K562 treated with DMSO at 1 percent for 12 hours (cell line): ENCODE measurements around the gene SUOX. TPM values are rescaled to one million over a fixed set of nuclear protein-coding genes. Genes with fewer than 3 reads are reported as not detected.

Source experiments
- total RNA-seq: library from RNA; unstranded; fragments of 300-600 nt; gene quantifications from 2 replicates; pipeline ENCODE4 v1.2.3, GENCODE V29; 2022; ENCODE audit not compliant: insufficient read depth

Gene SUOX
- 28.3 and 47.1 TPM in 2 replicates for total RNA-seq

DNA sequence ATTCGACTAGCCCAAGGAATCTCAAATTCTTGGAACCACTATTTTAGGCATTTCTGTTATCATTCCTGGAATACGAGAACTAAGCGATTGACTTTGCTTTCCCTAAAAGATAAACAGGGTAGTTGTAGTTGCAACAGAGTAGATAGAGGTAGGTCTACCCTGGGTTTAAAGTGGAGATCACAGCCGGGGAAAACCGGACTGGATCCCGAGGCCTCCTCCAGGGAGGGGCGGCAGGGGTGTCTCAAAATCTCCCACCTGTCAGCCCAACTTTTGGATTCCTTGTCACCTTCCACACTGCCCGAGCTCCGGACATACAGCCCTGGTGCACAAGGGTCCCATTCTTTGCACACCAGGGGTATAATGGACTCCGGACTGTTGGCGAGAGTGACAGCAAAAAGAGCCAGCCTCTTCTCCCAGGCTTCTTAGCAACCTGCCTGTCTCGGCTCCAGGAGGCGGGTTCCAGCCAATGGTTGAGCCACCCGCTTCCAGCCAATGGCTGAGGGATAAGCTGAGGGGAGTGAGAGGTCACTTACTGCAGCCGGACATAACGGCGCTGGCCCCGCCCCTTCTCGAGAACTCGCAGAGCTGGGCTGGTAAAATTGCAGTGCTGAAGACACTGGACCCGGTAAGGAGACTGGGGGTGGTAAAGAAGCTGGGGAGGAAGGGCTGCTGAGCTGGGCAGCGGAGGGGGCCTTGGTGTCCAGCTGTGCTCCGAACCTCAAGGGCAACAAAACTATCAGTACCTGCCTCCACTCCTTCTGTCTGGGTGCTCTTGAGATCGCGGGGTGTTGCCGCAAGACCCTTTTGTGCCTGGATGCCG lies at the start of gene SUOX:
Gene SUOX (plus strand): TSS at position 562 of the 820 bp plus-strand sequence. CDS start 4,946 bp downstream, outside the sequence.

DNA sequence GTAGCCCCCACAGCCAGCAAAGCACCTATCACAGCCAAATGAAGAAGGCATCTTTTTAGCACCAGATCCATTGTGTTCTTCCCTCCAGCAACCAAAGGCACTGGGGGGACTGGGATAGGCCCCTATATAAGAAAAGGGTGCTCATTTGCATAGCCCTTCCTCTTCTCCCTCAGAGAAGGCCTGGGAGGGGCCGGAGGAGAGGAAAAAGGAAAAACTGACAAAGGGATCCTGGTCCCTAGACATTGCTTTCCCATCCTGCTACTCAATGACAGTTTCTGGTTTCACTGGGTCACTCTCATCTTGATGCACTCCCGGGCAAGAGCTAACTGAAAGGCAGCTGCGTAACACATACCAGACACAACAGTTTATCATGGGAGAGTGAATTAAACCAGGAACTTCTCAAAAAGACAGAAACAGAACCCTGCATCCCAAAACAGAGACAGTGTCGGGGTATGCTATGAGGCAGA lies 31.1 kb upstream of the SUOX start, which contains the start of gene PMEL:
Gene PMEL (minus strand): TSS at position 102 of the 467 bp plus-strand sequence. CDS start 31 bp downstream, at position 71.

DNA sequence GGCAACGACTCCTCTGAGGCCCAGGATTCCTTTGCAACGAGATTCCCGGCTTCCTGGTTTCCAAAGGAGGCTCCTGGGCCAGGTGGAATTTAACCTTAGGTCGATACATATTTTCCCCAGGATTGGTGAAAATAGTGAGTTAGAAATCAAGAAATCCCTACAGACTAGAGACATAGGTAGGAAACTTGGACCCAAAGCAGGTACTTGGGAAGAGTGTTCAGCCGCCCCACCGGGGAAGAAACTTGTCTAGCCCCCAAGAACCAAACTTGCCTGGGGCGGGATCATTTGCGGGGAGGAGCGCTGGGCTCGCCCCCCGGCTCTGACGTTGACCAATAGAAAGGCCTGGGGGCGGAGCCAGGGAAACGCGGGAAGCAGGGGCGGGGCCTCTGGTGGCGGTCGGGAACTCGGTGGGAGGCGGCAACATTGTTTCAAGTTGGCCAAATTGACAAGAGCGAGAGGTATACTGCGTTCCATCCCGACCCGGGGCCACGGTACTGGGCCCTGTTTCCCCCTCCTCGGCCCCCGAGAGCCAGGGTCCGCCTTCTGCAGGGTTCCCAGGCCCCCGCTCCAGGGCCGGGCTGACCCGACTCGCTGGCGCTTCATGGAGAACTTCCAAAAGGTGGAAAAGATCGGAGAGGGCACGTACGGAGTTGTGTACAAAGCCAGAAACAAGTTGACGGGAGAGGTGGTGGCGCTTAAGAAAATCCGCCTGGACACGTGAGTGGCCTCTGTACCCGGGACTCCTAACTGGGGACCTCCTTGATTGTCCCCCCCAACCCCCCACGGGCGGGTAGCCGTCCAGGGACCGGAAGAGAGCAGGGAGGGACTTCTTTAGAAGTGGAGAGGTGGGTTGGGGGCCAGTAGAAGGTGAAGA lies 30.4 kb upstream of the SUOX start, which contains the start of gene CDK2:
Gene CDK2 (plus strand): TSS at position 423 of the 874 bp plus-strand sequence. CDS start 179 bp downstream, at position 602.

DNA sequence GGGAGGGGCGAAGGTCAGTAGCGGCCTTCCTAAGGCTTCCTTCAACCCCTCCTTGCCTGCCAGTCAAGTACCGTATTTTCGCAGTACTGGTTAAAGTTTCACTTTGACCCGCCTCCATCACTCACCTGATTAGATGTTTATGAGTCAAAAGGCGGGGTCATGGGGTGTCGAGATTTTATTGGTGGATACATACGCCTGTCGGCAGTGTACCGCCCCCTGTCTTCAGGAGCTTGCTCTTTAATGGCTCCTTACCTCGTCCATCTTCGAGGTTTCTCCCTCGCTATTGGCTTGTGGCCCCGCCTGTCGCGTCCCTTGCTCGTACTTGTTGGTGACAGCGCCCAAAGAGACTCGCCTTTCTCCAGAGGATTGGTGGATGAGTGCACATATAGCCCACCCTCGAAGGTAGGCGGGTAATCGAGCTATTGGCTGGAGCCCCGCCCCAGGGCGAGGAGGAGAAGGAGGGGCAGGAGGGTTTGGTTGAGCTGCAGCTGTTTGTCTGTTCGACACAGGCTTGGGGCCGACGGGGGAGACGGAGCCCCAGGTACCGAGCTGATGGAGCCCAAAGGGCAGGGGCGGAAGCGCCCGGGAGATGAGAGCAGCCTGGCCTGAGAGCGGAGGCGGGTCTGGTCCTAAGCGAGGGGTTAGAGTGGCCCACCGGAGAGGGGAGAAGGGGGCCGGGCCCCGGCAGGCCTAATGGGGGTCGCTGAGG lies 23.3 kb upstream of the SUOX start, which contains the start of gene RAB5B:
Gene RAB5B (plus strand): TSS at position 480 of the 709 bp plus-strand sequence. CDS start 12,883 bp downstream, outside the sequence.

DNA sequence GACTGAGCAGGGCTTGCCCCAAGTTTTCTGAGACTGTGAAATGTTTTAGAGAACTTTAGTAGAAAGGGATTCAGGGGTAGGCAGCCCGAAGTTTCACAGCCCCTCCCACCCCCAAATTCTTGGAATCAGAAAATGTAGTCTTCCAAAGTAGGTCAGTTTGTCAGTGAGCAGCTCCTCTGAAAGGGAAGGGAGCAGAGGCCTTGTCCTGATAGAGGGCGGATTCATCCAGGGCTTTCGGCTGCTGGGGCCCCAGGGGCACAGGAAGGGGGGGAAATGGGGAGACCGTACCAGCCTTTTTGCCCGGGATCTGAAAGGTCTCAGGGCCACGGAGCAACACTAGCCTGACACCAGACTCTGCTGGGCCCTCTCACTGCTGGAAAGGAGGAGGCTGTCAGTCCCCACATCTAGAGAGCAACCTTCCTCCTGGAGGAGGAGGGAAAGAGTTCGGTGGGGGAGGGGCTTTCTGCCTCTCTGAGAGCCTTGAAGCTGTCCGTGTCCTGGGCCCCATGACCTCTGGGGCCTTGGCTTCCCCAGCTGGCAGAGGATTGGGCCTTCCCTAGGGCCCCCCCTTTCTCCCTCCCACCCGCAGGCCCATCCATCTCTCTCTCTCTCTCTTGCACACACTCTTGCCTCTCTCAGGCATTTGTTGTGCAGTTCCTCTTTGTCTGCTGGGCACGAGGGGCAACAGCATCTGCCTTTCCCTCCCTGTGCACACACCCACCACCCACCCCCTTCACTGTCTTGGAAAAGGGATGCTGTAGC lies 23.5 kb downstream of the SUOX start, which contains the start of gene IKZF4:
Gene IKZF4 (plus strand): TSS at position 621 of the 762 bp plus-strand sequence. CDS start 451 bp downstream, outside the sequence.

DNA sequence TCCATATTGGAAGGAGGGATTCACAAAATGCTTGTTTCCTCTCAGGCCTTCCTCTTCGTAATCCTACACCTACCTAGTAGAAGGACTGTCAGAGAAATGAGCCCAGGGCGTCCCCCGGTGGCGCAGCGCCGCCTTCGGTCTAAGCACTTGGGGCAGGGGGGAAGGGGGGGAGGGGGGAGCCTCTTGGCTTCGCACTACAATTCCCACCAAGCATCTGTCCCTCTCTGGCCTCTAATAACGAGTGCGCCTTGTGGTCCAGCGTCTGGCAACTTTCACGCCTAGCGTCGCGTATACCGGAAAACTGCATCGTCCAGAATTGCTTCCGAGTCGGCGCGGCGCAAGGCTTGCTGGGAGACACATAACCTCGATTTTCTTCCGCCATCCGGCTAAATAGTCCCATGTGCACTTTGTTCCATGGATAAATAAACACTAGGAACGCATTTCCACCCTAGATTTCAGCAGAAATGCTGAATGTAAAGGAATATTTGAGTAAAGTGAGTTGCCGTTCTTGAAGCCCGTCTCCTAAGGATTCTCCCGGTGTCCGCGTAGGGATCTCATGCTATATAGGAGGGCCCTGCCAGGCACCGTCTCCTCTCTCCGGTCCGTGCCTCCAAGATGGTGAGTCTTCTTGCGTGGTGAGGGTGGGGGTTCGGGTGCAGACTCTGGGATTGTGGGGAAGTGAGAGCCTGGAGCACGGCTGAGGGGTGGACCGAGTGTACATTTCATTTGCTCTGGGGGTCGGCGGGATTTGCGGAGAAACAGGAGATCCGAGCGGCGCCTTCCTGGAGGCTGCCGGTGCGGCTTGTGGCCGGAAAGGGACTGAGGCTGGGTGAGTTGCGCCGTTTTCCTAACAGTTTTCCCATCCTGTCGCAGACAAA lies 44.7 kb downstream of the SUOX start, which contains the start of gene RPS26:
Gene RPS26 (plus strand): TSS at position 367 of the 878 bp plus-strand sequence. CDS start 249 bp downstream, at position 616.

Other genes with a start within 250 kb of the SUOX start
- 95.9 and 113 TPM in 2 replicates for gene SARNP, start 179.6 kb upstream of the SUOX start, total RNA-seq
- gene ORMDL2, start 179.2 kb upstream of the SUOX start, total RNA-seq = 14.8 and 20.8 TPM in 2 replicates
- 10.8 and 24.3 TPM in 2 replicates for gene DNAJC14, start 167.7 kb upstream of the SUOX start, total RNA-seq
- 0.61 and 1.6 TPM in 2 replicates for gene MMP19, start 154.3 kb upstream of the SUOX start, total RNA-seq
- 25.3 and 31.8 TPM in 2 replicates for gene PYM1, start 69.4 kb upstream of the SUOX start, total RNA-seq
- 20.0 and 41.3 TPM in 2 replicates for gene DGKA, start 66.1 kb upstream of the SUOX start, total RNA-seq
- 1.6 and 2.3 TPM in 2 replicates for gene PMEL, start 31.2 kb upstream of the SUOX start, total RNA-seq
- 60.8 and 102 TPM in 2 replicates for gene CDK2, start 30.4 kb upstream of the SUOX start, total RNA-seq
- 24.7 and 53.6 TPM in 2 replicates for gene RAB5B, start 23.2 kb upstream of the SUOX start, total RNA-seq
- 5.5 and 28.5 TPM in 2 replicates for gene IKZF4, start 23.8 kb downstream of the SUOX start, total RNA-seq
- gene RPS26, start 44.6 kb downstream of the SUOX start, total RNA-seq = 356 and 471 TPM in 2 replicates
- gene ERBB3, start 82.9 kb downstream of the SUOX start, total RNA-seq = 4.0 and 6.2 TPM in 2 replicates
- 117 and 191 TPM in 2 replicates for gene PA2G4, start 107.3 kb downstream of the SUOX start, total RNA-seq
- gene RPL41, start 119.4 kb downstream of the SUOX start, total RNA-seq = 3,882 and 7,413 TPM in 2 replicates
- gene ZC3H10, start 121.0 kb downstream of the SUOX start, total RNA-seq = 3.0 and 6.0 TPM in 2 replicates
- 118 and 171 TPM in 2 replicates for gene ESYT1, start 131.0 kb downstream of the SUOX start, total RNA-seq
- gene MYL6B, start 155.3 kb downstream of the SUOX start, total RNA-seq = 39.6 and 50.9 TPM in 2 replicates
- gene MYL6, start 161.1 kb downstream of the SUOX start, total RNA-seq = 825 and 1,302 TPM in 2 replicates
- 21.7 and 70.9 TPM in 2 replicates for gene SMARCC2, start 192.2 kb downstream of the SUOX start, total RNA-seq
- 21.4 and 47.7 TPM in 2 replicates for gene RNF41, start 224.6 kb downstream of the SUOX start, total RNA-seq
- gene NABP2, start 227.1 kb downstream of the SUOX start, total RNA-seq = 41.0 and 51.8 TPM in 2 replicates
- gene SLC39A5, start 232.8 kb downstream of the SUOX start, total RNA-seq = not detected in 2 replicates